H1 (cell line): ENCODE data around the gene KCNQ1. TPM values are rescaled to one million over a fixed set of nuclear protein-coding genes. Genes with fewer than 3 reads are reported as not detected.

ENCODE experiments used
- CEBPB ChIP-seq: IDR thresholded peaks from 2 replicates; pipeline ENCODE4 v1.6.1; 2012; ENCODE audit warnings: low read depth, low read length
- EGR1 ChIP-seq: IDR thresholded peaks from 2 replicates; pipeline ENCODE4 v1.6.1; 2011; ENCODE audit warnings: low read depth, low read length, borderline replicate concordance
- SIRT6 ChIP-seq: IDR thresholded peaks from one replicate; pipeline ENCODE4 v1.7.1; 2012; ENCODE audit warnings: low read length, inconsistent platforms
- SP4 ChIP-seq: IDR thresholded peaks from 2 replicates; pipeline ENCODE4 v1.6.1; 2012; ENCODE audit warnings: low read length, inconsistent platforms
- TAF1 ChIP-seq: IDR thresholded peaks from 2 replicates; pipeline ENCODE4 v1.6.1; 2011; ENCODE audit warnings: mild to moderate bottlenecking, low read depth, low read length
- polyA plus RNA-seq, 7 experiments: library from polyadenylated mRNA; depleted of rRNA in 3 of 7; stranded (reverse) in 5 of 7; unstranded in 2 of 7; fragments of >200 nt in 5 of 7; fragments of 200-250 nt in 2 of 7; gene quantifications; 1 replicate in 5 of 7; 2 replicates in 1 of 7; 4 replicates in 1 of 7; pipeline versions ENCODE4 v1.2.1 to v1.2.3, GENCODE V29; 2011 to 2013; ENCODE audit warnings: missing spikeins in 2 of 7, mixed read lengths in 2 of 7
- total RNA-seq: library from RNA; stranded (reverse); fragmentation: NEBNext Ultra II Directional; extraction: Animal tissue kit (Norgen Biotek cat#: 25700); gene quantifications from 2 replicates; pipeline ENCODE4 v1.2.1, GENCODE V29; 2021
- TF ChIP-seq, protein P1 (sequence below): IDR thresholded peaks from 2 replicates; pipeline ENCODE4 v1.6.1; 2012; ENCODE audit warnings: low read length, inconsistent platforms

Gene KCNQ1
- total and polyA plus RNA-seq, 2 of the 8 experiments (the other 6 are each of a cell fraction or from before 2014, with no cell fraction given), result 1.9 to 2.0 TPM

DNA sequence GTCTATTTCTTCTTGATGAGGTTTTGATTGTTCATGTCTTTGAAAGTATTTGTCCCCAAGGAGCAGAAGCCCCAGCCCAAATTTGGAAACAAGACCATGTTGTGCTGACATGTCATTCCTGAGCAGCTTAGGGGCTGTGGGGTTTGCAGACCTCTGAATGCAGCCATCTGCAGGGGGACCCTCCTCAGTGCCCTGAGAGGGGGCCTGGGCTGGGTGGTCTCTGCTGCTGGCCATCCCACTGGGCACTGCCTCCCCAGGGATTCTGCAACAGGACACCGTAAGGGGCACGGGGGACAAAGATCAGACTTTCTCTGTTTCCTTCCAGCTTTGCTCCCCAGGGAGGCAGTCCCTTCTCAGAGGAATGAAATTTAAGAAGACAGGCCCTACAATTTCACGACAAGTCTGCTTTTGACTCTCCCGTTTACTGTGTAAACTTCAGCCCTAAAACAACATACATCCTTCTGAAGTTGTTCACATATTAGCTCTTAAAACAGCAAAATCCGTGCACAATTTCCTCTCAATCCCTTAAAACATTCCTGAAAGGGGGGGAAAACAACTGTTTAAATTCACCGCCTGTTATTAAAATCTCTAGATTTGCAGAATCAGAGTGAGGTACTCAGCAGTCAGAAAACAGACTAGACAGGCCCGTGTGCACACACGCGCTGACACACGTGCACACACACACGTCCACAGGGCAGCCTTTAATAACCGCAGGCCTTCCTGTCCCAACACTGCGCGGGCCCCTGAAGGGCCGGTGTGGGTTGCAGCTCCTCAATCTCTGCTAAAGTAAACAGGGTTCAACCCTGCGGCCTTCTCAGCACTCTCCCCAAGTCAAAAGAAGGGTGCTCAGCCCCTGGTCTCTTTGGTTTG, 109.8 kb downstream of the KCNQ1 start (continued):
- TF ChIP-seq, protein P1, sequence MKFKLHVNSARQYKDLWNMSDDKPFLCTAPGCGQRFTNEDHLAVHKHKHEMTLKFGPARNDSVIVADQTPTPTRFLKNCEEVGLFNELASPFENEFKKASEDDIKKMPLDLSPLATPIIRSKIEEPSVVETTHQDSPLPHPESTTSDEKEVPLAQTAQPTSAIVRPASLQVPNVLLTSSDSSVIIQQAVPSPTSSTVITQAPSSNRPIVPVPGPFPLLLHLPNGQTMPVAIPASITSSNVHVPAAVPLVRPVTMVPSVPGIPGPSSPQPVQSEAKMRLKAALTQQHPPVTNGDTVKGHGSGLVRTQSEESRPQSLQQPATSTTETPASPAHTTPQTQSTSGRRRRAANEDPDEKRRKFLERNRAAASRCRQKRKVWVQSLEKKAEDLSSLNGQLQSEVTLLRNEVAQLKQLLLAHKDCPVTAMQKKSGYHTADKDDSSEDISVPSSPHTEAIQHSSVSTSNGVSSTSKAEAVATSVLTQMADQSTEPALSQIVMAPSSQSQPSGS, result no peak
- no peak for TF ChIP-seq CEBPB
- no peak for TF ChIP-seq SP4
- no peak for TF ChIP-seq EGR1
- no peak for TF ChIP-seq SIRT6
- TF ChIP-seq TAF1, result no peak
